Measurements from ENCODE around the gene ZFAND2B.

Gene ZFAND2B

DNA sequence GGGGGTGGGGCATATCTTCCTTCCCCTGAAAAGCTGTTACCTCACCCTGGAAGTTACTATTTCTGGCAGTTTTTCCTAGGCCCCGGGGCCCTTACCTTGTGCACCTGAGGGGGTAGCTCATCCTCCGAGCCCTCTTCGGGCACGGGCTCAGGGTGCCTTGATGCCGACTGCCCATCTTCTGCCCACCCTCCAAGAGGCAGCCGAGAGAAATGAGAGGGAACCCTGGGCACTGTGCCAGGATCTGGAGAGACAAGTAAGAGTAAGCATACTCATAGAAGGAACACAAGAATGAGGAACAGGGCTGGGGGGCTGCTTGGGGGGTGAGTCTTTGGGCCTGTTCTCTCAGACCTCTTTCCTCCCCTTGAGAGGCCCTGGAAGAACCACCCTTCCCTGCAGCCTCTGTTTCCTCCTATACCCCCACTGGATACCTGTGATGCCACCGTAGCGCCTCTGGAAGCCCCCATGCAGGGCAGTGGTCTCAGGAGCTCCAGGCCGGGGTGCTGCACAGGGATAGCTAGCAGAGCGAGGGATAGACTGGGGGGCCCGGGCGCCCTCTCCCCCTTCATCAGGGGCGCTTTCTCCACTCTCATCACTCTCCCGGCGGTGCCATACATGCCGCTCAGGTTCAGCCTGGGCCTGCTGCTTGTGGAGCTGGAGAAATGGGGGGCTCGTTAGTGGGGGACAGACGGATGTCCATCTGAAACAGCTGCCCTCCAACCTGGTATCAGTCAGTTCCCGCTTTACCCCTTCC is 14.2 kb downstream of the ZFAND2B start:
- no peak for DNase-seq (ENCODE audit: low read depth, low spot score)

DNA sequence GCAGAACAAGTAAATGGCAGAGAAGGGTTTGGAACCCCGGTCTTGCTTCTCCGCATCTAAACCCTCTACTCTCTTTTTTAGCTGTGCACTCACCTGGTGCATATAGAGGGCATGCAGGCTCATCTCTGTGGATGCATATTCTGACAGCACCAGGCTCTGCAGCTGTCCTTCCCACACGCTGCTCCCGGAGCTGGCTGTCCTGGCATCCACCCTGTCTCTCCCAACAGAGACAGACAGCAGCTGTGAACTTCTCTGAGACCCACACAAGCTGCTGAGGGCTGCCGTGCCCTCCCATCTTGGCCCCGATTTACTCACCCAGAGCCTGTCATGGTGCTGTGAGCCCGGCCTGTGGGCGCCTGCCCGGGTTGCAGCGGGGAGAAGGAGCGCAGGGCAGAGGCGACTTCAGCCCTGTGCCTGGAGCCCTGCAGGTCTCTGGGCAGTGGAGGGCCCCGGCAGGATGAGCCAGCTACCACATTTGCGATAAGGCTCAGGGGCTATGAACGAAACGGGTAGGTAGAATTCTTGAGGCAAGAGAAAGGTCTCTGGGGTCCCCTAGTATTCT is 15.5 kb downstream of the ZFAND2B start:
- no peak for DNase-seq (ENCODE audit: low read depth, low spot score)

DNA sequence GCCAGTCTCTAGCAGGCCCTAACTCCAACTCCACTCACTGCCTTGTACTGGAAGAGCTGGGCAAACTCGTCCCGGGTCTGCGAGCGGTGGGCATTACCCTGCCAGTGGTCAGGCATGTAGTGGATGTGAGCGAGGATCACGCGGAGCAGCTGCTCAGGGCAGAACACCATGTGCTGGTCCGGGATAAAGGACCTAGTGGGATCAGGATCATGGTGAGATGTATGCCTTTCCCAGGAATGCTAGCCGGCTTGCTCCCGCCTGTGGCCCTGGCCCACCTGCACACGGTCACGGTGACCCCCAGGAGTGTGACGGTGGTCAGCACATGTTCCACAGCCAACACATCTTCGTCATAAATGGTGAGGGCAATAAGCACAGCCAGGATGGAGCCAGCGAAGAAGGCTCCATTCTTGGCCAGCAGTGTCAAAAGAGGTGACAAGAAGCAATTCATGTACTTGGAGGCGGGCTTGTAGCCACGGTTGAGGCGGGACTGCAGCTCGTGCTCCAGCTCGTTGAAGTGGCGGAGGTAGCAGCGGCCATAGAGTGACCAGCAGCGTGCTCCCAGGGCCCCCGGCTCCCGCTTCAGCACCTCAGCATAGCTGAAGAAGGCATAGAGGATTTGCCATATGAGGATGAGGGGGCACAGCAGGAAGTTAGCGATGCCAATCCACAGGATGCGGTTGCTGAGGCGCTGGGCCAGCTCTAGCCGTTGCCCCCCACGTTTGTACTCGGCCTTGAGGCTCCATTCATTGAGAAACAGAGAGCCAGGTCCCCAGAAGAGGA is 17.4 kb downstream of the ZFAND2B start:
- no peak for DNase-seq (ENCODE audit: low read depth, low spot score)

DNA sequence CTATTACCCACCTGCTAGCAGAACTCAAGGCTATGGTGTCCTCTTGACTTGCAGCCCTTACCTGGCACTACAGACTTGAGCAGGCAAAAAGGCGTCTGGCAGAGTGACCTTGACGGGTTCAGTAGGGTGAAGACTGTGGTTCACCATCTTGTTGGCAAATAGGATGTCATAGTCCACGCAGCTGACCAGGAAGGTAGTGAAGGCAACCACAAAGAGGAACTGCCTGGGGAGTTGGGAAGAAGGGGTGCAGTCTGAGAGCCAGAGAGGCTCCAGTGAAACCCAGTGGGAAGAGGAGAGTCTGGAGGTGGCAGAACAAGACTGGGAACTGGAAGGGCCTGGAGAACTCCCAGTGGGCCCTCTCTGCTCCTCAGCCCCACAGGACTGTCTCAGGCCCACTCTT is 18.8 kb downstream of the ZFAND2B start:
- no peak for DNase-seq (ENCODE audit: low read depth, low spot score)

DNA sequence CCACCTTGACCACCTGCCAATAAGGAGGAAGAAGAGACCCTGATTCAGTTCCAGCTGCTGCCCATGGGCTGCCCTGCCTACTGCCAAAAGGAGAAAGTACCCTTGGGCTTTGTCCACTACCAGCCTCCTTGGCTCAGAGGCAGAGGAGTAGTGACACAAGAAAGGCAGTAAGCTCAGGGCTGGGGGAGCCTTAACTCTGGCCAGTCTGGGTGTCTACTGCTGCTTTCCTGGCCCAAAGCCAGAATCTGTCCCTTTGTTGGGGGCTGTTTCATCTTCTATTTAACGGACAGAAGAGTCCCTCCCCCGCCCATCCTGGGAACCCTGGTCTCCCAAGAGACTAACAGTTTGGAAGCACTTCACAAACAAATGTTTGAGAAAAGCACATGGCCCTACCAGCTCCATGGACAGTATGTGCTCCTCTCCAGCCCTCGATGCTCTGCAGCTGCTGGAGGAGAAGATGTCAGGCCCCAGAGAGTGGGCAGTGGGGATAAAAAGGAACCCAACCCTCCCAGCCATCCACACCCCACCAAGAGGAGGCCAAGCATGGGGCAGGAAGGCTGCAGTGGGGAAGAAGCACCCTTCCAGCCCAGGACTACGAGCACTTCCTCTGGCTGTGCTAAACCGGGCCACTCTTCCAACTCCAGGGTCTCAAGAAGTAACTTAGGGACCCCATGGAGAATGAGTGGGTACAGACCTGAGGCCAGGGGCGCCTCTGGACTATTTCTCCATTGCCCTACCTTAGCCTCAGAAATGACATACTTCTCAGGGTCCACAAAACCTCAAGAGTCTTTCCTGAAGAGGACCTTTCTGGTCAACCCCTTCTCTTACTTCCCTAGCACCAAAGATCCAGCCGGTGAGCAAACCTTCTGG is 21.7 kb downstream of the ZFAND2B start:
- no peak for DNase-seq (ENCODE audit: low read depth, low spot score)

DNA sequence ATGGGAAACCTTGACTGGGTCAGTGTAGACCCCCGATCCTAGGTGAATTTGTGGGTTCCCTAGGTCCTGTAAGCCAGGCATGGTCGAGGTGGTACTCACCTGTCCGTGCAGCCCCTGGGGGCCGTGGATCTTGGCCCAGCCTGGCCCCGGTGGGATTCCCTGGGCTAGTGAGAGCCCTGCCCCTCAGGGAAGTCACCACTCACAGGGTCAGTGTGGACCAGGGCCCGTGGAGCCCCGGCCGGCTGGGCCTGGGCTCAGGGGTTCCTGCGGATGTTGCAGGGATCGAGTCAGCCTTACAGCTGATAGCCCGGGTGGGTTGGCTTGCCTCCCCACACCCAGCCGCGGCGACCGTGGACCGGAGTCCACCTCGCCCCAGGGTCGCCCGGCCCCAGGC is 22.3 kb downstream of the ZFAND2B start:
- DNase-seq (ENCODE audit: low read depth, low spot score) = no peak

DNA sequence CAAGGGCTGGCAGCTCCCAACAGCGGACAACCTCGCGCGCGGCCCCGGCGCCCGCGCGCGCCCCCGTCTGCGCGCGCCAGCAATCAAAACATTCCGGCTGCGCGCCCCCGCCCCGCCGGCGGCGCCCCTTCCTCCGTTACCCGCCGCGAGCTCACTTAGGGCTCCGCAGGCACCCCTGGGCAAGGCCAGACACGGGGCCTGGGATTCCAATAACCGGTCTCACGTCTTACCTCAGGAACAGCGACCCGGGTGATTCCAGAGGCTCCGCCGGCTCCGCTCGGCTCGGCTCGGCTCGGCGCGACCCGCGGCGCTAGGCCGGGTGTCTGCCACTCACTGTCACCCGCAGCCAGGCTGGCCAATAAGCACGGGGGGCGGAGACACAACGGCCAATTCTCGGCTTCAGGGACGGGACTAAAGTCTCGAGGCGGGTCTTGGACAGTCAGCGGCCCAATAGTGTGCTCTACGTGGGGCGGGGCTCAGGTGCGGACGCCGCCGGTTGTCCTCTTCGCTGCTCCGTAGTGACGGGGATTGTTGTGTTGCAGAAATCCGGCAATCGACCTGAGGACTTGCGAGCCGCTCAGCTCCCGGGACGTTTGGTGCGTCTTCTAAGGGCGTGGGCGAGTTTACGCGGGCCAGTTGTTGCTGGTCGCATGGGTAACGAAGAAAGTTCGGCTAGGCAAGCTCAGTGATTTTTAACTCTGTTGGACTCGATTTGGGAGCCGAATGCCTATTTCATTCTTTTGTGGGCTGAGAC is 22.9 kb downstream of the ZFAND2B start, which contains the start of the genes ANKZF1 and ATG9A:
Gene ANKZF1, plus strand, starts transcription at position 502 of the 754 bp plus-strand sequence. CDS start 452 bp downstream, outside the sequence.
Gene ATG9A, minus strand, starts transcription at position 332 of the 754 bp plus-strand sequence. CDS start 1,612 bp downstream, outside the sequence.
- peak; percentile 92 for DNase-seq (ENCODE audit: low read depth, low spot score)

DNA sequence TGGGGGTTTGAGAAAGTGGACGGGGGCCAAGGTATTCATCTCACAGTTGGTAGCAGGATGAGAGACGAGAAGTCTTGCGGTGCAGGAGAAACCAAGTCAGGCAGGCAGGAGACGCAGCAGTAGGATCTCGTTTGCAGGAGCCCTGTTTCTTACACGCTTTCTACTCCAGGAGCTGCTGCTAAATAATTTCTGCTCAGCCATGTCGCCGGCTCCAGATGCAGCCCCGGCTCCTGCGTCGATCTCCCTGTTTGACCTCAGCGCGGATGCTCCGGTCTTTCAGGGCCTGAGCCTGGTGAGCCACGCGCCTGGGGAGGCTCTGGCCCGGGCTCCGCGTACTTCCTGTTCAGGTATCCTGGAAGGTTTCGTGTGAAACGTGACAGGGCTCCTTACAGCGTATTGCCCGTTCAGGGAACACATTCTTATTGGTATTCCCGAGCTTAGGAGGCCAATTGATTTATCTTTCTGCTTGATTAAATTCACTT is 23.5 kb downstream of the ZFAND2B start:
- DNase-seq (ENCODE audit: low read depth, low spot score) = no peak

DNA sequence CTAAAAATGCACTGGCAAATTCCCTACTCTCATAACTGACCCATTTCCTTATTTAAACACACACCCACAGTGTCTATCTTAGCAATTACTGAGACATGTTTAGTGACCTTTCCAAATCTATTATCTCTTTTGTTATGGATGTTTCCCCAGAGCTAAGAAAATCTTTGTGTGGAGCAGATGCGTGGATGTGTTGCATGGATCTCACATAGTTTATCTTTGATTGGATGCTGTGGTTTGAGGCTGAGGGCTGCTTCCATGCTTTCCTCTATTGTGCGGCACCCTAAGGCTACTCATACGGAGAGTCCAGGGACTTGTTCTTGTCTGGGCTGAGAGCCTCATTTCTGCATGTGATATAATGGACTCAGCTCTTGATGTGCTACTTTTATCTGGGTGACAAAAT is 27.7 kb downstream of the ZFAND2B start:
- no peak for DNase-seq (ENCODE audit: low read depth, low spot score)

DNA sequence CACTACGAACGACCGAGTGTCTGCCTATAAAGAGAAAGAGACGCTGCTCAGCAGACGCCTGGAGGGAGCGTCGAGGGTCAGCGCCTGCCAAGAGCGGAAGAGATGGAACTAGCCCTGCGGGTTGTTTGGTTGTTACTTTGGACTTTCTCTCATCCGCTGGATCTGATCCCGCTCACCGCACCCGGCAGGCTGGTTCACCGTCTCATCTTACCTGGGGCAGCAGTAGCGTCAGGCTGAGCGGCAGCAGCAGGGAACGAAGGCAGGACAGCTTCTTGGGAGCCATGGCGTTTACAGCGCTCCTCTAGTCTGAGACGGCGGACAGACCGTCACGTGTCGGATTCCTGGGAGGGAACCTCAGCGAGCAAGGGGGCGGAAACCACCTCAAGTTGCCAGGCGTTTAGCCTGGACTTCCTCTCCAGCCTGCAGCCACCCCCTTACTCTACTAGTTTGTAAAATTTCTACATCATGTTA is 36.7 kb downstream of the ZFAND2B start:
- DNase-seq (ENCODE audit: low read depth, low spot score) = no peak

DNA sequence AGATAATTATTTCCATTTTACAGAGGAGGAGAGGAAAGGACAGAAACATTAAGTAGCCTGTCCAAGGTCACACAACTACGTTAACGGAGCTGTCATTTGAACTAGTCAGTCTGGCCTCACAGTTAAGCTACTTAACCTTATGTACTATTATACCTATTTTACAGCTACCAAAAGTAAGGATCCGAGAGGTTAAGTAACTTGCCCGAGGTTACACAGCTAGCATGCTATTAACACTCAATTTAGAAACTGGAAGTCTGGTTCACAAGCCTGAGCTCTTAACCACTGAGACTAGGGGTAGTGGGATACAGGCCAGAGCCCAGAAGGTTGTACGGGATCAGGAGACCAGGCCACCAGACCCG is 38.2 kb downstream of the ZFAND2B start:
- no peak for DNase-seq (ENCODE audit: low read depth, low spot score)

DNA sequence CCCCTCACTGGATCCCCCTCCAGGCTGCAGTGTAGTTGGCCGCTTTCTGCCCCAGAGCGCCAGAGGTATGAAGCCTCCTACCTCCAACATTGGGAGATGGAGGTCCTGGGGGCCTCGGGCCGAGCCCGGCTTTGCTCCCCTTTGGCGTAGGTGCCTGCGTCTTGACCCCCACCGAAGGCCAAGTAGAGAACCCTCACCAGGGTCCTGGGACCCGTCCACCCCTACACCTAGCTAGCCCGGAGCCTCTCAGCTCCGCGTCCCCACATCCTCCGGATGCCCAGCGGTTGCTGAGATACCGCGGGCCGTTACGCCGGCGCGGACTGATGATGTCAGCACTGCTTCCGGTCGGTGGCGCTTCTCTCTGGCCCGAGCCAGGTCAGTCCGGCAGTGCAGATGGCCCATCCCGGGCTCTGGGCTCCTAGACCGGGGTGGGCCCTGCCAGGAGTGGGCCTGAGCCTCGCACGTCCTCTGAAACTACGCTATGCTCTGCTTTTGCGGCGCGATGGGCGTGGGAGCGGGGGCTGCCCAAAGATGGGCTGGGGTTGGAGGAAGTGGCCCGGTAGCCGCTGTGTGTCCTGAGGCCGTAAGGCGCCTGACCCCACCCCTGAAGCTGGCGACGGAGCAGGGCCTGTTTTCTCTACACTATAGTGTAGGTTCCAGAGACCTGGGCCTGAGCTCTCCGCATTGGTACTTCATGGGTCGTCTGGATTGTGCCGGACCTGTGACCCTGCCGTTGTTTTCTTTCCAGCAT is 38.7 kb downstream of the ZFAND2B start, which contains the start of the genes GLB1L and STK16:
Gene GLB1L, minus strand, starts transcription at position 297 of the 751 bp plus-strand sequence. CDS start 1,871 bp downstream, outside the sequence.
Gene STK16, plus strand, starts transcription at position 332 of the 751 bp plus-strand sequence. CDS start 521 bp downstream, outside the sequence.
- no peak for DNase-seq (ENCODE audit: low read depth, low spot score)

DNA sequence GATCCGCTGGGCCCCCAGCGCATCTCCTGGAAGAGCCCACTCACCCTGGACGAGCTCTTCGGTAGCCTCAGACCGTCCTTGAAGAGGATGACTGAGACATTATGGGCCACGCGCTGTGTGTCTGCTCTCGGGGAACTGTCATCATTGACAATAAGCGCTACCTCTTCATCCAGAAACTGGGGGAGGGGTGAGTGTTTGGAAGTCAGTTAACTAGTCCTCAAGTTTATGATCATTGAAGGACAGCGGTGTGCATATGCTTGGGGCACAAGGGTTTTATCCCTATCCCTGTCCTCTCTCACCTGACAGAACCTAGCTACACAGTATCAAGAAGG is 39.3 kb downstream of the ZFAND2B start:
- DNase-seq (ENCODE audit: low read depth, low spot score) = no peak

DNA sequence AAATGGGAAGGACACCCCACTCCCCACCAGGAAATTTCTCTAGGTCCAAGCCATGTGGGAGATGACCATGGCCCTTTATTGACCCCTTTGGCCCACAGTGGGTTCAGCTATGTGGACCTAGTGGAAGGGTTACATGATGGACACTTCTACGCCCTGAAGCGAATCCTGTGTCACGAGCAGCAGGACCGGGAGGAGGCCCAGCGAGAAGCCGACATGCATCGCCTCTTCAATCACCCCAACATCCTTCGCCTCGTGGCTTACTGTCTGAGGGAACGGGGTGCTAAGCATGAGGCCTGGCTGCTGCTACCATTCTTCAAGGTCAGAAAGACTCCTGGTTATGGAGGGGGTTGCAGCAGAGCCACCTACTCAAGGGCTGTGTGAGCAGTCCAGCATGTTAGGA is 40.0 kb downstream of the ZFAND2B start:
- DNase-seq (ENCODE audit: low read depth, low spot score) = no peak

DNA sequence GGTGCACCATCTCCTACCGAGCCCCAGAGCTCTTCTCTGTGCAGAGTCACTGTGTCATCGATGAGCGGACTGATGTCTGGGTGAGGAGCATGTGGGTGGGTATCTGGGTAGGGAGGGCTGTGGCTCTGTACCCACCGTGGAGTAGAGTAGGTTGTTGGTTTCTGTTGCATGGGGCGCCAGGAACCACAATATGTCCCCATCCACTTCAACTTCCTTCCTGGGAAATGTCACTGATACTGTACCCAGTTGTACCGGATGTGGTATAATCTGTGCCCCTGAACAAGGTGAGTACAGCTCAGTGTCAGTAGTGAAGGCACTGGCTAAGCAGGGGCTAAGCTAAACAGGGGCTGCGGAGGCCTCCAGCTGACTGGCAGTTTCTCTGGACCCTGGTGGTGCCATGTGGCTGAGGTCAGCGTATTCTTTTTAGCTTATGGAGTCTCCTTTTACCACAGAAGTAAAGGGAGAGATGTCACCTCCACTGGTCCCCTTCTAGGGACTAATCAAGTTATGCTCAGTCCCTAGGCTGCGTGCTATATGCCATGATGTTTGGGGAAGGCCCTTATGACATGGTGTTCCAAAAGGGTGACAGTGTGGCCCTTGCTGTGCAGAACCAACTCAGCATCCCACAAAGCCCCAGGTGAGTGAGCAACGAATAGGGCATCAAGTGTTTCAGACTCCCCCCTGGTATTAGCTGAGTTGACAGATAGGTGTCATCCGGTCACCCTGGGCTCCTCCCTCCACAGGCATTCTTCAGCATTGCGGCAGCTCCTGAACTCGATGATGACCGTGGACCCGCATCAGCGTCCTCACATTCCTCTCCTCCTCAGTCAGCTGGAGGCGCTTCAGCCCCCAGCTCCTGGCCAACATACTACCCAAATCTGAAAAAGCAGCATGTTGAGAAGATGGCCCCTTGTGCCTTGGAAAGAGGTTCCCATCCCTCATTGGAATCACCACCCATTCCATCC is 41.4 kb downstream of the ZFAND2B start:
- no peak for DNase-seq (ENCODE audit: low read depth, low spot score)

DNA sequence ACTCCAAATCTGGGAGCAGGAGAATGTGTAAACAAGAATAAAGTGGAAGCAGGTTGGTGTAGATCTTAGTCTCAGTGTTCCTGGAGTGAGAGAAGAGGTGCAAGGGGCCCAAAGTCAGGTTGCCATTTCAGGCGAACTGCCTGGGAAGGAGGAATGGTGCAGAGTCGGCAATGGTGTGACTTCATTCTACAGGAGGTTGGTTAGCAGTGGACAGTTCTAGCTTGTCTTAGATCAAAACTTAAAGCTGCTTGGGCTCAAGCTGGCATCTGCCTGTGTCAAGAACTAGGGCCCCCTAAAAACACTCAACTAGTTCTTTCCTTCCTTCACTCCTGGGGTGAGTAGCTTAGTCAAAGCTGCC is 42.2 kb downstream of the ZFAND2B start:
- no peak for DNase-seq (ENCODE audit: low read depth, low spot score)

DNA sequence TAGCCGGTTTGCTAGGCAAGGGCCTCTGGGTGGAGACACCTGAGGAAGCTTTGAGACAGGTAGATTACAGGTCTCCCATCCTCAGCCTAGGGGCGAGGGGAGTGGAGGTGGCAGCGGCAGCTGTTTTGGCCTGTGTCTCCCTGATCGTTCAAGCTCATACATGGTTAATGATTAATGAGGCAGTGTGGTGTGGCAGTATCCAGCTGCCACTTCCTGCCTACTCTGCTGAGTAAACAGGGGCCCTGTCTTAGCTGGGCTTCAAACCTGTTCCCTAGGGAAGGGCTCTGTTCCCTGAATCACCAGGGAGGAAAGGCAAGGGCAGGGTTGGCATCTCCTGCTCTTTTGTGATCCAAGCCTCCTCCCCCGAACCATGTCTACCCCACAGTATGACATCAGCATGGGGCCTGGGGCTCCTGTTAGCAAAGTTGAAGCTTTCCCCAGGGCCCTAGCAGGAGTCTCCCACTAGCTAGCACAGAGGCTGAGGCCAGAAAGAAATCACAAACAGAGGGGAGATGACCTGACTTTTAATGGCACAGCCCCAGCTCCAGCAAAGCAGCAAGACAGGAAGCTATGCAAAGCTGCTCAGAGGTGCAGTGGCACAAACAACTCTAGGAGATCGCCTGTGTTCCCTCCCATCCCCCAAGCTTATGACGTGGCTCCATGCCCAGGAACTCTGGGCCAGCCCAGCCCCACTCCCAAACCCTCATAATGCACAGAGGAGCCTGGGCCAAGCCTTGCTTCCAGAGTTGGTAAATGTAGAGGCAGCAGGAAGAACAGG is 42.8 kb downstream of the ZFAND2B start:
- DNase-seq (ENCODE audit: low read depth, low spot score) = no peak
